Fibroblast of peridontal ligament (primary cell): Measurements from ENCODE around the gene ETV6.

Experiments
- DNase-seq: peaks from one replicate; pipeline ENCODE4 v3.0.0-alpha.2; 2010; ENCODE audit errors: extremely low read depth

Gene ETV6

DNA sequence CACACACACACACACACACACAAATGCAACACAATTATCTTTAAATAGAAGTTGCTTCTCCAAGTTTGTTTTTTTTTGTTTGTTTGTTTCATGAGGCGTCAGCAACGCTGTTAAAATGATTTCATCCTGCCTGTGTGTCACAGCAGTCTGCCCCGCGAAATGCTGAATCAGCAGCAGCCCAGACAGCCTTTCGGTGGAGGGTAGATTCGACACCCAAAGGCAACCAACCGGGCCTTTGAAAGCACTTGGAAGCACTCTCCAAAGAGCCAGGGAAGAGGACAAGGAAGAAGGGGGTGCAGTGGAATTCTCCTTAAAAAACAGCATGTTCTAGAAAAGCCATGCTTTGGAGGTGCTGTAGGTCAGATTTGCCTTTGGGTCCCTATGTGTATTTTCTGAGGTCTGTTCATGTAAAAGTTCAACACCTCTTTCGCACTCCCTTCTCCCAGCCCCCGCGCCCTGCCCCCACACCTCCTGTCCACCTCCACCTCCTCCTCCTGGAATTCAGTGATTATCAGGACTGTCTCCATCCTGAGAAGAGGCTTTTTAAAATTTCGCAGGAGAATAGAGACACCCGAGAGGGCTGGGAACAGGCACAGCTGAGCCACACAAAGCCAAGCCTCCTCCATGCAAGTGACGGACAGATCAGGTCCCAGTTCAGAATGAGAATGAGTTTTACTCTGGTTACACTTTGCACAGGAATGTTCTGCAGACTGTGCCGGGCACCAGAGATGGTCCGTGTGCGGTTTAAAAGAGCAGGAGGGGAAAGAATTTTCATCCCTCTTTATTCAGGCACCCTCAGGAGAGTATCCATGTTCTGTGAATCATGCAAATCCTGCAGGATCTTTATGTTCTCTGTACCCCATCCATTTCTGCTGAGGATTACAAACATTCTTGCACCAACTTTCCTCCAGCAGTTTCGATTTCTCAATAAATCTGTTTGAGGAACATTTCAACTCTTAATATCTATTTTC, 177.9 kb downstream of the ETV6 start:
- peak; percentile 35 for DNase-seq

DNA sequence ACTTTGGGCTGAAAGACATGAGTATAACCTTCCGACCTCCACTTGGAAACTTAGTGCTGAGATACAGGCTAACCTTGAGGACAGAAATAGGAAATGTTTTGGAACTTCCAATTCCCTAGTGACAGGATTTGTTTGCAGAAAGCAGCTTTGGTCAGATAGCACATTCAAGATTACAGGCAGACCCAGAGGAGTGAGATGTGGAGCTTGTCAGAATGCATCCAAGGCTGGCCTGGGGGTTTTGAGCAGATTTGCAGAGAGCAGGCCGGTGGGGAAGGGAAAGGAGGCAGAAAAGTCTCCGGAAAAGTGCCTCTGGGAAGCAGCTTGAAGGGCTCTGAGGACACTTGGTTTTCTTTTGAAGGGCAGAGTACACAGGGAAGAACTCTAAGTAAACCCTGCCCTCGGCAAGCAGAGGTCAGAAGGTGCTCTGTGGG, 180.3 kb downstream of the ETV6 start:
- DNase-seq: peak; percentile 9

DNA sequence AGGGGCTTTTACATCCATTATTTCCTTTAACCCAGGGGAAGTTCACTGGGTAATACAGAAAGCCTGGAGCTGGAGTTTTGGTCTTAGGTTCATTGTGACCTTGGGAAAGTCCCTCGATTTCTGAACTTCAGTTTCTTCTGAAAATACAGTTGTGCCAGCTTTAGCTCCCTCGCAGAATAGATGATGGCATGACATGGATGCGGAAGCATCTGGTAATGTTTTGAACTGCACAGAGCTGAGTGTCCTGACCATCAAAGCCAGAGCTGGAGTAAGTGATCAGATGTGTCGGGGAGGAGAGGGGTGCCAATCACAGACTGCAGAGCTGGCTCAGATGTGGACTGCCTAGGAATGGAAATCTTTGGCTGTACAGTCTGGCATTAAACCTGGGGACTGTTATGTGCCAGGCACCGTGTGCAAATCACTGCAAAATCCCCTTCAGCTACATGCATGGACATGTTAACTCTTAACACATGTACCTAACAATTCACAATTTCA, 180.9 kb downstream of the ETV6 start:
- peak; percentile 28 for DNase-seq

DNA sequence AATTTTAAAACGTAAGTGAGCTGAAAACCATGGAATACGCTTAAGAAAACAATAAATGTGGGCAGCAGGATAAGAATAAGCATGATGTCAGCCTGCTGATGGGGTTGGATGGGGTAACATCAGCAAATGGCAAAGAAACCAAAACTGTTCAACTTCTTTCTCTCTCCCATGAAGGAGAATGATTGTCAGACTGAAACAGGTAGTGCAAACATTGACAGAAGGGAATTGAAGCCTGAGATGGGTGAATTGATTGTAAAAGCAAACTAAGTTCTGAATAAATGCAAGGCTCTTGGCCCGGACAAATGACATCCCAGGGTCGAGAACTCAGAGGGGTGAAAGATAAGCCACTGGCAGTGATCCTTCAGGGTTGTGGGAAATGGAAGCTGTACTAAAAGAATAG, 182.6 kb downstream of the ETV6 start:
- peak; percentile 7 for DNase-seq

DNA sequence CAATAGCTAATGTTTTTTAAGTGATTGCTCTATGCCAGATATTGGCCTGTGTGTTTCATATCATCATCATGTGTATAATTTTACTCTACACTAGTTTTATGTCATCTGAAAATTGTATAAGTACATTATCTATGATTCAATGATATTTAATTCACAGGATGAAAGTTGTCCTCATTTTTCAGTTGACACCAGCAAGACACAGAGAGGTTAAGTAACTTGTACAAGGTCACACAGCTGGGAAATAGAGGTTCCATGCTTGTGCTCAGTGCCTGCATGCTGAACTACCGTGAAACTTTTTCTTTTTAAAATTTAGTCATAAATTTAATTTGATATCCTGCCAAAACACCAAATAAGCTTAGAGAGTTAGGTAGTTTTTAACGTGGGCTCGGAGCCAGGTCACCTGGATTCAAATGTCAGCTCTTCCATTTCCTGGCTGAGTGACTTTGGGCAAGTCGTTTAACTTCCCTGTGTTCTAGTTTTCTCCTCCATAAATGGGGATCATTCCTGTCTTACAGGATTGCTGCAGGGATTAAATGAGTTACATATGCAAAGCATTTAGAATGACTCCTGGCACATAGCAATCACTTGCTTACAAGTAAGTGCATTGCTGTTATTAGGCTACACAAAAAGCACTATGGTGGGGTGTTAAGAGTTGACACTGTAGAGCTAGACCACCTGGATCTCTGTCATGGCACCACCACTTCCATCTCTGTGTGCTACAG, 183.9 kb downstream of the ETV6 start:
- no peak for DNase-seq

DNA sequence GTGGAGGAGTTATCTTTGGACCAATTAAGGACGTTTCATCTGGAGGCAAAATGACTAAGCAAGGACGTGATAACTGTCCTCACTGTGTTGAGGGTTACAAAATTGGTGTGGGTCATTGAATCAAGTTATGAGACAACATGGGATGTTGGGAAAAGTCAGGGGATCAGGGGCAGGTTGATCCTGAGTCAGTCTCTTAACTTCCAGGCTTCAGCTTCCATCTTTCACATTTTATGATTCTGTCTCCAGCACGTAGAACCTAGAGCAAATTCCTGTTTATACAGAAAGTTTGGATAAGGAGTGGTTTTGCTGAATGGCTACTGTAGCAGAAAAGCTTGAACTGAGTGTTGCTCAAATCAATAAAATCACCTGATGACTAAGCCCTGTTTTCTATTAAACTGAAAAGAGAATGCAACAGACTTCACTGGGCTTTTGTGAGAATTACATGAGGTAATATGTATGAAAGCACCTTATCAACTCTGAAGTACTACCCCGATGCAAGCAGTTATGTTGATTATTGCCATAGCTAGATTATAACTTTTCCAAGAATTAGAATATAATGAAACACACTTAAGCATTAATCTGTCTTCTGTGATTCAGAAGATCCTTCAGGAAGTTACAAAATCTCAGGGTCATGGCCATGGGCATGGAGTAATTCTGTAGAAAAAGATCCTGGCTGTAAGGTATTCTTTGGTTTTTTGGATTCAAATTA, 184.8 kb downstream of the ETV6 start:
- DNase-seq: peak; percentile 41

DNA sequence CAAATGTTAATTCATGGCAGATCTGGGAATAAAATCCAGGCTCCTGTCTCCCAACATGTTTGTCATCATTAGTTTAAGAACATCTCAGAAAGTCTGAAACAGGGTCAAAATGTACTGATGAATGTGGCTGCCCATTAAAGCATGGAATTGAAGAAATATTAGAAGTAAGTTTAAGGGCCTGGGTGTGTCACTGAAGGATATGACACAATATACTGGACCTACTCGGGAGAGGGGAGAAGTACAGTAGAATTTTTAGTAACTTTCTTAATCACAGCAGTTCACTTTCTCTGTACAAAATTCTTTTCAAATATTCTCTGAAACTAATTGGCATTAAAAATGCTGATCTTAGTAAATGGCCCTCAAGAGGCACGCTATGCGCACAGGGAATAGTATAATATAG, 185.5 kb downstream of the ETV6 start:
- DNase-seq: no peak

DNA sequence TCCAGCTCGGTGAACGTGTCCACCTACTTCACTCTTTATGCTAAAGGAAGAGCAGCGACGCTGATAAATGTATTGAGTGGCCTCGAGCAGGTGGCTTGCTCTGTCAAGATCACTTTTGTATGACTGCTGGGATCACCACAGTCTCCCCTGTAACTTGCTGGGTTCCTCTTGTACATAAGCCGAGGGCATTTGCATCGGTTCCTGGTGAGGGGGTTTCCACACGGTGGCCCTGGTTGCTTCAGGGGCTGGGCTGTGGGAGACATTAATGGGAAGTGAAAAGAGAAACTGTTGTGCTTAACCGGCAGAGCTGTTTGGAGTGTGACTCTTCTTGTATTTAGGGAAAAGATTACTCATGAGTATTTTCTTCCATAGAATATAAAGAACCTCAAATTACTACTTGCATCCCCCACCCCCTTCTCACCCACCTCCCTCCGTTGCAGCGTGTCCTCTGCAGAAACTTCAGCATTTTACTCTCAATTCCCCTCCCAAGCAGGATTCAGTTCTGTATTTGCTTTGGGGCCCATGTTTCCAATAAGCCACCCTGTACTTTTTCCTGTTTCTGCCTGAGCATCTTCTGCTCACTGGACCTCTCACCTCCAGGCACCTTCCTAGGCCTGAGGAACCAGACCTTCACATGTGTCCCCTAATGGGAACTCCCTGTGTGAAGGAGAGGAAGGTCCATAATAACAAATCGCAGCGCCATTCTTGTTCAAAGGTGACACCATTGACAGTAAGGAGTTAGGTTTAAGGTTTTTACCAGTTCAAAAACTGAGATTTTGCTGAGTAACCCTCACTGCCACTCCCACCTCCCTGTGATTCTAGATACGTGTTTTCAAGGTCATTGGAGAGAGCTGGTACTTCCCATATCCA, 187.0 kb downstream of the ETV6 start:
- peak; percentile 24 for DNase-seq

DNA sequence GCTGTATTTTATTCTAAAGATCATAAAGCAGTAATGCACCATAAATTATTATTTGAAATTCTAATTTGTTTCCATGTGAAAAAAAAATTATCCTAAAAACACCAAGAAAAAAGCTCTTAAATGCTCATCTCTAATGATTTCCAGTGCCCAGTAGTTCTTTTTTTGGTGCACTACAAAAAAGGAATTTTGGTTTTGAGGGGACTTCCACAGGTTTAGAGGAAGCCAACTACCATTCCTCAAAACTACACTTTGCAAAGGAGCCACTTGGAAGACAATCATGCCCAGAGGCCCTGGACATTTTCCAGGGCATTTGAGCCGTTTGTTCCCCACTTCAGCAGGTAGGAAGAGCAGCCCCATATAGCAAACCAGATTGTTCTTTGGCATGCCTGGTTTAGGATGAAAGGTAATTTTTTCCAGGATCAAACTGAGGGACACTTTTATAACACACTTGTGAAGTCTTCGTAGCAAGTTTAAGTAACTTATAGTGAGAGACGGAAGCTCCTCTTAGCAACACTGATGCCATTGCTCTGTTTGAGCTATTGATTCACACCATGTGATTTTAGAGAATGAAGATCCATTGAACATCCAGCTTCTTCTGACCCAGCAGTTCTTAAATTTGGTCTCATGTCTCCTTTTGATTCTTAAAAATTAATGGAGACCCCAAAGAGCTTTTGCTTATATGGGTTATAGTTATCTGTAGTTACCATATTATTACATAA, 187.9 kb downstream of the ETV6 start:
- no peak for DNase-seq

DNA sequence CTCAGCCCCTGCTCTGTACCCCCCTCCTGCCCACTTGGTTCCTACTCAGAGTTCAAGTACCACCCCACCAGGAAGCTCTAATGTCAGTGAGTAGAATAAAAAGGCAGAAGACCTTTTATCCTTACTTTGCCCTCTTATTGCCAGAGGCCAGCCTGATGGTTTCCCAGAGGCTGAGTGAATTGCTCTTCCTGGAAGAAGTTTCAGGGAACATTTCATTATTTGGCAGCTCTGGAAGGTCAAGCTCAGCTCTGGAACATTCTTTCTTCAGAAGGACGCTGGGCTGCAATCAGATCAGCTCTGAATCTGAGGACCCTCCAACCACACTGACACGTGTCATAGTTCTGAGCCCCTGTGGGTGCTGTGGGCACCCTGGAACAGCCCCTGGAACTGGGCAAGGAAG, 188.9 kb downstream of the ETV6 start:
- DNase-seq: no peak

DNA sequence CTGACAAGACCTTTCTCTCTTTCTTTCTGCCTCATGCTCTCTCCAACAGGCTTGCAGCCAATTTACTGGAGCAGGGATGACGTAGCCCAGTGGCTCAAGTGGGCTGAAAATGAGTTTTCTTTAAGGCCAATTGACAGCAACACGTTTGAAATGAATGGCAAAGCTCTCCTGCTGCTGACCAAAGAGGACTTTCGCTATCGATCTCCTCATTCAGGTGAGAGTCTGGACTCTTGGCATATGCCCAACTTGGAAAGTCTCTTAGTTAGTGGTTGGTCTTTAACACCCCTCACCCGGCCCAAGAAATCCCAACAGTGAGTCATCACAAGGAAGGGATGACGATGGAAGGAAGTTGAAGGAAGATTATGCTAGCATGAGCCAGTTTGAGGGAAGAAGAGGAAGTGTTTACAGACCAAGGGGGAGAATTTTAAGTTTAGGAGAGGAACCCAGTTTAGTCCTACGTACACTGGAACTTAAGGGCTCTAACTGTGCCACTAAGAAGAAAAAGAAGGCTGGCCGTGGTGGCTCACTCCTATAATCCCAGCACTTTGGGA, 189.7 kb downstream of the ETV6 start:
- peak; percentile 50 for DNase-seq

DNA sequence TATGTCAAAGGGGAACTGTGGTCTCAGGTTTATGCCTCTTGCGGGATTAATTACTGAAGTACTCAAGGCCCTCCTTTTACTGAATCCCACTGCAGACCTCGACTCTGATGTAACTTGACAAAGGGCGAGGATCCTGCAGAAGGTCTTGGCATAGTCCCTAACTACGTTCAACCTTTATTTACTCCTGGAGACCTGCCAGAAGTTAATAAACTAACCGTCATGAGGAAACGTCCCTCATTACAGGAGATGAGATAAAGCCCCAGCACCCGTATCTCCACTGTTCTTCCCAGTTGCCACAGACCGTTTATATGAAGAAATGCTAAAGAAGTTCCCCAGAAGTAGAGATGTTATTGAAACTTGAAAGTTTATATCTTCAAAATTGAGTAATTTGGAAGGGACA, 190.9 kb downstream of the ETV6 start:
- no peak for DNase-seq

DNA sequence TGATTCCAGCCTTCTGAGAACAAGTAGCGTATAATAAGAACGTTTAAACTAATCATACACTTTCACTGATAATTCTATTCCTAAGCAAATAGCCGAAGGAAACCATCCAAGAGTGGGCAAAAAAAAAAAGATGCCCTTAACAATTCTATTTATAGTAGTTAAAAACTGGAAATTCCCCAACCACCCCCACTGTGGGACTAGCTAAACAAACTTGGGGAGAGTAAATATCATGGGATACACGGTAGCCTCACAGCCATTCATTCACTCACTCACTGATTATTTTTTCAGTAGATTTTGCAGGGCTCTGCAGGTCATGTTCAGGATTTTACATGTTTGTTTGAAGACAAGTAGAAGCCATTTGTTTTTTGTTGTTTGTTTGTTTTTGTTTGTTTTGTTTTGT, 197.0 kb downstream of the ETV6 start:
- DNase-seq: no peak

DNA sequence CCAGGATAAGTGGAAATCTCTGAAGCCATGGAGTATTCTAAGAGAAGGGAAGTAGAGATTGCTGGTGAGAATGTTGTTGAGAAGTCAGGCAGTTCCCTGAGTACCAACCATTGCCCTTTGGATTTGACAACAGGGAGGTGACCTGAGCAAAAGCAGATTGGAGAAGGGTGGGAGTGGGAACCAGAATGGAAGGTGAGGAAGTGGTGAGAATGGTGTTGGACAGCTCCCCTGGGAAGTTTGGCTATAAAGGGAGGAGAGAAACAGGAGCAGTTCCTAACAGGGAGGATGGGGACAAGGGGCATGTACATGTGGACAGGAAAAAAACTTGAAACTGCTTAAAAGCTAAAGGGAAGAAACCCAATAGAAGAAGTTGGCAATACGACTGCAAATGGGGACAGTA, 198.1 kb downstream of the ETV6 start:
- DNase-seq: no peak

DNA sequence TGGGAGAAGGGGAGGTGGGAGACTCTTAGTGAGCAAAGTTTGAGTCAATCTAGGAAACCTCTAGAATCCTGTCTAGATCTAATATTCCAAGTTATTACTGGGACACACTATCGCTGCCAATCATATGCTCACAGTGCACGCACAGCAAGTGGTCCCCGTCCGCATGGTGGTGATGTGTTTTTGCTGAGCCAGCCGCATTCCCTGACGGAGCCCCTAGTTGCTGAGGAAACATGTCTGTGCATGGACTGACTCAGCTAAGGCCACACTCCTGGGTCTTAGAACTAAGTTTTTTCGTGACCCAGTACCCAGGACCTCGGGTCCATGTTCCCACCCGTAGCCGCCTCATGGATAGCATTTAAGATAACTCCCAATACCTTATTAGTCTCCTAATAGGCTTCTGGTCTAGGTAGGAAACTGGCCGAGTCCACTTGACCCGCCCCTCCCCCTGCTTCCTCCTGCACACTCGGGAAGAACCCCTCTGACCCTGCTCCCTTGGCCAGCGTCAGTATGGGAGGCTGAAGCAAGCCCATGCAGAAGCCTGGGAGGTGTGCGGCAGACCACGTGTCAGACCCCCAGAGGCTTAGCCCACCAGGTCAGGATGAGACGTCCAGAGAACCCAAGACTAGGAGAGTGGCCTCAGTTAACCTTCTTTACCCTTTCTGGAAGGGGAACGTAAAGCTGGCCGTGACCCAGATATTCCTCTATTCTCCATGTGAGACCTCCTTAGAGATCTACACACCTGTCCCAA, 200.5 kb downstream of the ETV6 start:
- no peak for DNase-seq

DNA sequence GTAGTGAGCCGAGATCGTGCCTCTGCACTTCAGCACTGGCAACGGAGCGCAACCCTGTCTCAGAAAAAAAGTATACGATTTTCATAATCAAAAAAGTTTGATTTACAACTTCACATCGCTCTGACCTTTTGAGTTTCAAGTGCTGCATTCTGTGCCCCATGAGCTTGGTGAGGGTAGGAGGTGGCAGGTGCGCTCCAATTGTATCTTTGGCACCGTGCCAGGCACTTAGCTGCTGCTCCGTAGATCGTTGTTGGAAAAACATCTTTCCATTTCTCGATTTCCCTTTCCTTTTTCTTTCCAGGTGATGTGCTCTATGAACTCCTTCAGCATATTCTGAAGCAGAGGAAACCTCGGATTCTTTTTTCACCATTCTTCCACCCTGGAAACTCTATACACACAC, 203.7 kb downstream of the ETV6 start:
- DNase-seq: no peak

DNA sequence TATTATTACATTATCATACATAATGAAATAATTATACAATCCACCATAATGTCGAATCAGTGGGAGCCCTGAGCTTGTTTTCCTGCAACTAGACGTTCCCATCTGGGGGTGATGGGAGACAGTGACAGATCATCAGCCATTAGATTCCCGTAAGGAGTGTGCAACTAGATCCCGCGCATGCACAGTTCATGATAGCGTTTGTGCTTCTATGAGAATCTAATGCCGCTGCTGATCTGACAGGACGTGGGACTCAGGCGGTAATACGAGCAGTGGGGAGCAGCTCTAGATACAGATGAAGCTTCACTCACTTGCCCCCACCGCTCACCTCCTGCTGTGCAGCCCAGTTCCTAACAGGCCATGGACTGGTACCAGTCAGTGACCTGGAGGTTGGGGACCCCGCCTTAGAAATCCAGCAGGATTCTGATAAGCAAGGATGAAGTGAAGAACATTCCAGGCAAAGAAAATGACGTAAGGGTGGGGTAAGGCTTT, 204.6 kb downstream of the ETV6 start:
- DNase-seq: no peak

DNA sequence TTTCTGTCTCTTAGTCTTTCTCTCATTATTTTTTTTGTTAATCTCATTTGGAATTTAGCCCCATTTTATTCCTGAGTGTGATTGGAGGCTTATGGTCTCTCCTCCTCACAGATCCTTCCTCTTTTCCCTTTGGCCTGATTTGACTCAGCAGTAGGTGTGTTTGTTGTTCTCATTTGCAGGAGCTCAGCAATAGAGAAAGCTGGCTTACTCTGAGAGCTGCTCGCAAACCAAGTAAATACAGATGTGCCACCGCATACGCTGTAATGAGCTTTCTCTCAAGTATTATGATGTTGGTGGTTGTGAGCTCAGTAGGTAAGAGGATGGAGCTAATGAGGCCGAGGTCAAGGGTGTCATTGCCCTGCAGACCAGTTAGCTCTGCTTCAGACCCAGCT, 206.5 kb downstream of the ETV6 start:
- DNase-seq: no peak

DNA sequence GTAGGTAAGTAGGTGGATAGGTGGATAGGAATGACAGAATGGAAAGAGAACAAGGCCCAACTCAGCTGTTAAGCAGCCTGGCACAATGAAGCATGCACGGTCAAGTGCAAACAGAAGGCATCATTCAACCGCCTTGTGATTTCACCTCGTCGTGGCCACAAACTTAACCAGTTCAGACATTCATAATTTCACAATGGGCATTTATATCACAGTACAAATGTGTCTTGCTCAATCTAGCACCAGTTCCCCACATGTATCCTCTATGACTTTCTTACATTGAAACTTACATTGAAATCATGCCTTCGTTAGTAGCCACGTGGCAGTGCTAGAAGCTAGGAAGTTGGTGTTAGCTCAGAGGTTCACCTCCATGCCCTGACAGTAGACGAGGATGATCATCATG, 207.5 kb downstream of the ETV6 start:
- no peak for DNase-seq
